Activated T-cell treated with anti-CD3 and anti-CD28 coated beads for 48 hours (primary cell): ENCODE measurements around the gene STK39.

Experiments
- DNase-seq: peaks from one replicate; pipeline ENCODE4 v3.0.0-alpha.2; 2020; ENCODE audit warnings: low read depth

STK39 gene

GRCh38 chr2:168039881-168040280 is 207.5 kb downstream of the STK39 start:
- DNase-seq = no peak

- no peak for DNase-seq
Observed at GRCh38 chr2:168037778-168038177, 209.6 kb downstream of the STK39 start.

GRCh38 chr2:168035458-168035857 is 211.9 kb downstream of the STK39 start:
- DNase-seq = no peak

GRCh38 chr2:168034616-168035015 is 212.8 kb downstream of the STK39 start:
- no peak for DNase-seq

GRCh38 chr2:168033966-168034365 is 213.4 kb downstream of the STK39 start:
- DNase-seq = no peak

- no peak for DNase-seq
Observed at GRCh38 chr2:168032091-168032490, 215.3 kb downstream of the STK39 start.

GRCh38 chr2:168030862-168031624 is 216.4 kb downstream of the STK39 start:
- peak; percentile 12 for DNase-seq

GRCh38 chr2:168029071-168029470 is 218.3 kb downstream of the STK39 start:
- no peak for DNase-seq

- DNase-seq = no peak
Observed at GRCh38 chr2:168028362-168028761, 219.0 kb downstream of the STK39 start.

- no peak for DNase-seq
Observed at GRCh38 chr2:168025487-168026202, 221.8 kb downstream of the STK39 start.

GRCh38 chr2:168024459-168024858 is 222.9 kb downstream of the STK39 start:
- no peak for DNase-seq

GRCh38 chr2:168021800-168022587 is 225.4 kb downstream of the STK39 start:
- DNase-seq = no peak

GRCh38 chr2:168015274-168015953 is 232.0 kb downstream of the STK39 start:
- DNase-seq = no peak

- DNase-seq = no peak
Observed at GRCh38 chr2:168009900-168010299, 237.5 kb downstream of the STK39 start.

- no peak for DNase-seq
Observed at GRCh38 chr2:168008646-168009195, 238.7 kb downstream of the STK39 start.

- DNase-seq = no peak
Observed at GRCh38 chr2:168006498-168006897, 240.9 kb downstream of the STK39 start.

GRCh38 chr2:168005586-168005985 is 241.8 kb downstream of the STK39 start:
- no peak for DNase-seq

GRCh38 chr2:168003876-168004275 is 243.5 kb downstream of the STK39 start:
- no peak for DNase-seq

- no peak for DNase-seq
Observed at GRCh38 chr2:168002021-168002553, 245.3 kb downstream of the STK39 start.

GRCh38 chr2:167992278-167992677 is 255.1 kb downstream of the STK39 start:
- no peak for DNase-seq

- no peak for DNase-seq
Observed at GRCh38 chr2:167990062-167990461, 257.3 kb downstream of the STK39 start.

GRCh38 chr2:167988296-167988695 is 259.1 kb downstream of the STK39 start:
- DNase-seq = no peak
